Duodenal mucosa (tissue), 2 donors: ENCODE measurements around the gene METTL9.

ENCODE experiments used
- H3K27ac ChIP-seq: one replicate; pipeline ENCODE4 v1.7.0; 2013; ENCODE audit warnings: low read depth, low read length
- H3K27me3 ChIP-seq, 2 donors: one replicate each; pipeline ENCODE4 v1.7.0; 2013; ENCODE audit warnings: low read length in 2 of 2, control low read depth in 1 of 2; ENCODE audit not compliant: insufficient read depth in 2 of 2, control insufficient read depth in 1 of 2
- H3K36me3 ChIP-seq, 2 donors: one replicate each; pipeline ENCODE4 v1.7.0; 2013; ENCODE audit warnings: low read length in 2 of 2, control low read depth in 1 of 2; ENCODE audit not compliant: insufficient read depth in 2 of 2, control insufficient read depth in 1 of 2
- H3K4me1 ChIP-seq, 2 donors: one replicate each; pipeline ENCODE4 v1.7.0; 2013; ENCODE audit warnings: low read length in 2 of 2, control low read depth in 1 of 2; ENCODE audit not compliant: insufficient read depth in 2 of 2, control insufficient read depth in 1 of 2
- H3K4me3 ChIP-seq, 2 donors: one replicate each; pipeline ENCODE4 v1.7.0; 2013; ENCODE audit warnings: low read length in 2 of 2, low read depth in 1 of 2
- H3K9ac ChIP-seq, 2 donors: one replicate each; pipeline ENCODE4 v1.7.0; 2013; ENCODE audit warnings: low read length in 2 of 2, low read depth in 1 of 2
- H3K9me3 ChIP-seq, 2 donors: one replicate each; pipeline ENCODE4 v1.7.0; 2013; ENCODE audit warnings: low read length in 2 of 2, control low read depth in 1 of 2; ENCODE audit not compliant: control insufficient read depth in 1 of 2

METTL9 gene

GRCh38 chr16:21698169-21699032 is 99.0 kb downstream of the METTL9 start:
- H3K9ac ChIP-seq: no peak overlapping the region
- H3K4me1 ChIP-seq: no peaks in the 10 kb centered on the region
- H3K27ac ChIP-seq: no peak overlapping the region
- no peaks in the 10 kb centered on the region for H3K9me3 ChIP-seq
- no peaks in the 10 kb centered on the region for H3K27me3 ChIP-seq
- H3K4me3 ChIP-seq: no peak overlapping the region
- H3K36me3 ChIP-seq: no peaks in the 10 kb centered on the region

GRCh38 chr16:21701271-21701670 is 101.9 kb downstream of the METTL9 start:
- H3K4me3 ChIP-seq: no peak overlapping the region
- no peaks in the 10 kb centered on the region for H3K4me1 ChIP-seq
- no peaks in the 10 kb centered on the region for H3K9me3 ChIP-seq

GRCh38 chr16:21702276-21702675 is 102.9 kb downstream of the METTL9 start:
- no peak overlapping the region for H3K9ac ChIP-seq
- H3K9me3 ChIP-seq: no peaks in the 10 kb centered on the region
- H3K36me3 ChIP-seq: no peaks in the 10 kb centered on the region
- no peaks in the 10 kb centered on the region for H3K4me1 ChIP-seq
- H3K27ac ChIP-seq: no peak overlapping the region
- no peak overlapping the region for H3K4me3 ChIP-seq
- peaks cover 0 to 6% of the 10 kb centered on the region in 2 donors for H3K27me3 ChIP-seq

More at GRCh38 chr16:21701271-21701670, 101.9 kb downstream of the METTL9 start:
- H3K9ac ChIP-seq: no peak overlapping the region
- H3K27ac ChIP-seq: no peak overlapping the region
- peaks cover 0 to 6% of the 10 kb centered on the region in 2 donors for H3K27me3 ChIP-seq
- H3K36me3 ChIP-seq: no peaks in the 10 kb centered on the region

DNA sequence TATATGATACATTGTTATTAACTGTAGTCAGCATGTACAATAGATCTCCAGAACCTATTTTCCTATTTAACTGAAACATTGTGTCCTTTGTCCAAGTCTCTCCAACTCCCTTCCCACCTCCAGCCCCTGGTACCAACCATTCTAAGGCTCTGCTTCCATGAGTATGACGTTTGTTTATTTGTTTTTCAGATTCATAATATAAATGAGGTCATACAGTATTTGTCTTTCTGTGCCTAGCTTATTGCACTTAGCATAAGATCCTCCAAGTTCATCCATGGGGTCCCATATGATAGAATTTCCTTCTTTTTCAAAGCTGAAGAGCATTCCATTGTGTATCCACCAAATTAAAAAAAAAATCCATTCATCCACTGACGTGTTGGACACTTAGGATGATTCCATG is 103.8 kb downstream of the METTL9 start:
- Histone ChIP-seq H3K4me1 (no peaks in the 10 kb centered on the region), H3K9me3 (no peaks in the 10 kb centered on the region), H3K27me3 (peaks cover 0 to 6% of the 10 kb centered on the region in 2 donors), H3K9ac (no peak overlapping the region), H3K4me3 (no peak overlapping the region), H3K27ac (no peak overlapping the region), H3K36me3 (no peaks in the 10 kb centered on the region)

DNA sequence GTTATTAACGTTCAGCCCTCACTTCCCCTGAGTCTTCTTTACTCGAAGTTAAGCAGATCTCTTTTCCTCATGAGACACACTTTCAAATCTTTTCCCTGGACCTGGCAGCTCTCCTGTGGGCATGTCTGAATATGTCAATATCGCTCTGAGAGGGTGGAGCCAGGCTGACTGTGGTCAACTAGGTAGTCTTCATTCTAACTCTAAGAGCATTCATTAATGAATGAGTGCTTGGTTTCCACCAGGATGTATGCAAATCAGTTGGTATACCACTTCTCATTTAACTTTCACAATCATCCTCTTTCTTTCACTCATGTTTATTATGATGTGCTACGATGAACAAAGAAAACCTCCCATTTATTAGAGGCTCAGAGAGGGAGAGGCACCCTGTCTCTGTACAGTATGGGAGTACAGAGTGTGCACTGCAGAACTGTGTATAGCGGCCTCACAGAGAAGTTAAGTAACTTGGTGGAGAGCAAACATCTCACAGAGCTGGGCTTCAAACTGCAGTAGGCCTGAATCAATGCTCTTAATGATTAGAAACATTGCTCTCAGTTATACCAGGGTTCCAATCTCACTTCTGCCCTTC is 104.3 kb downstream of the METTL9 start:
- Histone ChIP-seq H3K36me3 (no peaks in the 10 kb centered on the region), H3K4me3 (no peak overlapping the region), H3K27me3 (peaks cover 0 to 6% of the 10 kb centered on the region in 2 donors)

DNA sequence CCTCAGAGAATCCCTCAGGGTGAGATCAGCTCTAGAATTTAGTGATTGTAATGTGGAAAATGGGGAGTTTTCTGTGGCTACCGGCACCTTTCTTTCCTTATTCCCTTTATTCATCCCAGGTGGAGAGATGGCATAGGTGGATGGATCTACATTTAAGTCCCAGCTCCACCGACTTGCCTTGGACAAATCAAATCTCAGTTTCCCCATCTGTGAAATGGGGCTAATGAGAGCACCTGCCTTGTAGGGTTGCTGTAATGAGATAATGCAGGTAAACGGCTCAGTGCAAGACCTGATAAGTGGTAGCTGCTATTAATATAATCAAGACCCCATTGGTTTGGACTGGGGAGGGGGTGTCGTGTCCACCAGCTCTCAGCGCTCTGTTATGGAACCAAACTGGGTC is 104.9 kb downstream of the METTL9 start:
- Histone ChIP-seq H3K4me1 (peaks cover 0 to 4% of the 10 kb centered on the region in 2 donors), H3K27me3 (peaks cover 0 to 6% of the 10 kb centered on the region in 2 donors), H3K9ac (no peak overlapping the region), H3K9me3 (no peaks in the 10 kb centered on the region), H3K36me3 (no peaks in the 10 kb centered on the region), H3K27ac (no peak overlapping the region), H3K4me3 (no peak overlapping the region)

More for the DNA sequence above, 104.3 kb downstream of the METTL9 start:
- Histone ChIP-seq H3K4me1 (peaks cover 0 to 4% of the 10 kb centered on the region in 2 donors), H3K9ac (no peak overlapping the region), H3K27ac (no peak overlapping the region), H3K9me3 (no peaks in the 10 kb centered on the region)

DNA sequence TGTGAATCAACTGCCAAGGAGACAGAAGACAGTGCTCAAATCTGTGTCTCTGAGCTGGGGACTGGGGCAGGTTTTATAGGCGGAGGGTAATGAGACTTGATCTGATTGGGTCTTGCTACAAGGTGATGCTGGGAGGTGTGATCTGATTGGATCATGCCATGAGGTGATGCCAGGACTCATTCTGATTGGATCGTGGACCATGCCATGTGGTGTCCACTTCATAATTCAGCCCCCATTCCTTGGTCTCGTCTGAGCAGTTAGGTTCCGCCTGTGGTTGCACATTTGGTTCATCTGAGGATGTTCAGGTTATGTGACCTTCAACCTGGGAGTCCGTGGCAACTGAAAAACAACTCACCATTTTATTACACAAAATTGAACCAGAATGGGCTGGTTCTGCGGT is 105.4 kb downstream of the METTL9 start:
- Histone ChIP-seq H3K4me3 (no peak overlapping the region), H3K9ac (no peak overlapping the region), H3K36me3 (no peaks in the 10 kb centered on the region), H3K9me3 (no peaks in the 10 kb centered on the region), H3K27ac (no peak overlapping the region), H3K4me1 (peaks cover 0 to 4% of the 10 kb centered on the region in 2 donors), H3K27me3 (peaks cover 0 to 6% of the 10 kb centered on the region in 2 donors)
